ENCODE results near the gene RPRD2. TPM values are rescaled to one million over a fixed set of nuclear protein-coding genes. Genes with fewer than 3 reads are reported as not detected.

Gene RPRD2
- total RNA-seq, 1 experiment from 2014 or later, result 37.8 TPM

GRCh38 chr1:150385537-150386445 is 21.8 kb downstream of the RPRD2 start:
- no peak overlapping the region for H3K4me3 Mint-ChIP-seq (ENCODE audit: low read depth, unreplicated experiment)
- H3K4me1 Mint-ChIP-seq (ENCODE audit: low read depth, unreplicated experiment), result peaks cover 49% of the 10 kb centered on the region
- no peaks in the 10 kb centered on the region for H3K9me3 Mint-ChIP-seq (ENCODE audit: low read depth, unreplicated experiment)
- no peak overlapping the region for H3K27ac Mint-ChIP-seq (ENCODE audit: unreplicated experiment)
- no TSS peak for BruUV-seq (replicated peaks)
- intact Hi-C loops (cut with micrococcal nuclease; ENCODE audit: unreplicated experiment), result no loop called here
- peaks cover 4% of the 10 kb centered on the region for H3K36me3 Mint-ChIP-seq (ENCODE audit: insufficient read depth, unreplicated experiment)
- CTCF ChIA-PET, result interaction anchor here (0.5 kb wide), 1 partner anchor 370 kb away, joined by 3 read pairs; no protein-coding TSS in a partner anchor
- no peak for DNase-seq
- TF ChIP-seq CTCF (IDR thresholded peaks at IDR 0.05; ENCODE audit: unreplicated experiment), result no peak
- no peaks in the 10 kb centered on the region for H3K27me3 Mint-ChIP-seq (ENCODE audit: unreplicated experiment)

- Mint-ChIP-seq H3K27me3 (ENCODE audit: unreplicated experiment) (no peaks in the 10 kb centered on the region), H3K36me3 (ENCODE audit: insufficient read depth, unreplicated experiment) (peaks cover 4% of the 10 kb centered on the region), H3K9me3 (ENCODE audit: low read depth, unreplicated experiment) (no peaks in the 10 kb centered on the region), H3K4me1 (ENCODE audit: low read depth, unreplicated experiment) (peaks cover 50% of the 10 kb centered on the region), H3K4me3 (ENCODE audit: low read depth, unreplicated experiment) (no peak overlapping the region), H3K27ac (ENCODE audit: unreplicated experiment) (no peak overlapping the region)
- DNase-seq, result no peak
- intact Hi-C loops (cut with micrococcal nuclease; ENCODE audit: unreplicated experiment), result no loop called here
- BruUV-seq (replicated peaks), result no TSS peak
- TF ChIP-seq CTCF (IDR thresholded peaks at IDR 0.05; ENCODE audit: unreplicated experiment), result no peak
- CTCF ChIA-PET, result no interaction called here
Observed at GRCh38 chr1:150386592-150386991, 22.6 kb downstream of the RPRD2 start.

- CTCF ChIA-PET, result no interaction called here
- TF ChIP-seq CTCF (IDR thresholded peaks at IDR 0.05; ENCODE audit: unreplicated experiment), result no peak
- H3K27me3 Mint-ChIP-seq (ENCODE audit: unreplicated experiment), result no peaks in the 10 kb centered on the region
- peaks cover 4% of the 10 kb centered on the region for H3K36me3 Mint-ChIP-seq (ENCODE audit: insufficient read depth, unreplicated experiment)
- no peaks in the 10 kb centered on the region for H3K9me3 Mint-ChIP-seq (ENCODE audit: low read depth, unreplicated experiment)
- no peak for DNase-seq
- no peak overlapping the region for H3K27ac Mint-ChIP-seq (ENCODE audit: unreplicated experiment)
- no TSS peak for BruUV-seq (replicated peaks)
- intact Hi-C loops (cut with micrococcal nuclease; ENCODE audit: unreplicated experiment), result no loop called here
- peaks cover 50% of the 10 kb centered on the region for H3K4me1 Mint-ChIP-seq (ENCODE audit: low read depth, unreplicated experiment)
- H3K4me3 Mint-ChIP-seq (ENCODE audit: low read depth, unreplicated experiment), result no peak overlapping the region
Observed at GRCh38 chr1:150387200-150387599, 23.3 kb downstream of the RPRD2 start.

- no TSS peak for BruUV-seq (replicated peaks)
- CTCF ChIA-PET, result no interaction called here
- H3K27ac Mint-ChIP-seq (ENCODE audit: unreplicated experiment), result no peak overlapping the region
- no peak for TF ChIP-seq CTCF (IDR thresholded peaks at IDR 0.05; ENCODE audit: unreplicated experiment)
- H3K4me3 Mint-ChIP-seq (ENCODE audit: low read depth, unreplicated experiment), result no peak overlapping the region
- H3K36me3 Mint-ChIP-seq (ENCODE audit: insufficient read depth, unreplicated experiment), result peaks cover 4% of the 10 kb centered on the region
- no peak for DNase-seq
- H3K4me1 Mint-ChIP-seq (ENCODE audit: low read depth, unreplicated experiment), result peaks cover 50% of the 10 kb centered on the region
- H3K27me3 Mint-ChIP-seq (ENCODE audit: unreplicated experiment), result no peaks in the 10 kb centered on the region
- intact Hi-C loops (cut with micrococcal nuclease; ENCODE audit: unreplicated experiment), result no loop called here
- no peaks in the 10 kb centered on the region for H3K9me3 Mint-ChIP-seq (ENCODE audit: low read depth, unreplicated experiment)
Observed at GRCh38 chr1:150388241-150388640, 24.3 kb downstream of the RPRD2 start.
